Mucosa of descending colon (tissue), 3 donors: ENCODE measurements around the gene CLIP2. TPM values are rescaled to one million over a fixed set of nuclear protein-coding genes. Genes with fewer than 3 reads are reported as not detected.
"Not testable (repeated sequence)": the region's sequence is repeated elsewhere in the genome, so short reads cannot be mapped to it uniquely, and the experiment has no call there.

Experiments used
- ATAC-seq: fragments of 200-7000 bp; cut with Tn5 transposase; one replicate; pipeline ENCODE4 v1.9.1; 2020; ENCODE audit warnings: mild to moderate bottlenecking, moderate library complexity
- DNase-seq, 3 donors: peaks; one replicate each; pipeline ENCODE4 v3.0.0-alpha.2; 2020
- H3K36me3 ChIP-seq: fragments of 200-600 bp; one replicate; pipeline ENCODE4 v1.8.0; 2021; ENCODE audit warnings: low read depth, mild to moderate bottlenecking
- H3K4me1 ChIP-seq: fragments of 200-600 bp; one replicate; pipeline ENCODE4 v1.8.0; 2021; ENCODE audit warnings: low read depth, mild to moderate bottlenecking
- H3K4me3 ChIP-seq: fragments of 200-600 bp; one replicate; pipeline ENCODE4 v1.8.0; 2021; ENCODE audit warnings: mild to moderate bottlenecking
- H3K9me3 ChIP-seq: fragments of 200-600 bp; one replicate; pipeline ENCODE4 v1.8.0; 2021; ENCODE audit warnings: mild to moderate bottlenecking
- CTCF ChIP-seq: fragments of 200-600 bp; IDR thresholded peaks from one replicate; pipeline ENCODE4 v1.8.0; 2022; ENCODE audit warnings: antibody characterized with exemption, mild to moderate bottlenecking
- intact Hi-C, 2 donors: fragments of 100-400 bp; cut with DNase I in 1 of 2; cut with micrococcal nuclease in 1 of 2; formaldehyde crosslinking; loops; one replicate each; pipeline versions ENCODE4 v1.11.0 to v1.11.1; 2022; cut with DNase I, micrococcal nuclease
- total RNA-seq, 3 donors: library from RNA; stranded (reverse); fragmentation: NEBNext Ultra II Directional in 2 of 3; extraction: Animal tissue kit (Norgen Biotek cat#: 25700) in 2 of 3; gene quantifications; one replicate each; pipeline versions ENCODE4 v1.2.1 to v1.2.4, GENCODE V29; 2021 to 2023
- donor health status: DM: no; HTN: no; CAD: no; lungs with moderate emphysema.
- donor health status: DM: no; HTN: no; CAD: no.
- donor health status: DM: no; HTN: yes; CAD: no.

CLIP2 gene
- total RNA-seq, 3 donors from 2014 or later, result 57.6 to 77.7 (median 67.1) TPM

GRCh38 chr7:74388880-74389415 is 99.7 kb downstream of the CLIP2 start:
- no peak overlapping the region for H3K4me3 ChIP-seq
- no peak for TF ChIP-seq CTCF
- ATAC-seq (no peak), DNase-seq (no peak)
- no peaks in the 10 kb centered on the region for H3K36me3 ChIP-seq
- no peaks in the 10 kb centered on the region for H3K9me3 ChIP-seq
- intact Hi-C loops, result loop anchor here in 1 of 2 donors (10.0 kb wide), 1 partner anchor 94 kb away; no protein-coding TSS in a partner anchor
- H3K4me1 ChIP-seq, result no peaks in the 10 kb centered on the region

DNA sequence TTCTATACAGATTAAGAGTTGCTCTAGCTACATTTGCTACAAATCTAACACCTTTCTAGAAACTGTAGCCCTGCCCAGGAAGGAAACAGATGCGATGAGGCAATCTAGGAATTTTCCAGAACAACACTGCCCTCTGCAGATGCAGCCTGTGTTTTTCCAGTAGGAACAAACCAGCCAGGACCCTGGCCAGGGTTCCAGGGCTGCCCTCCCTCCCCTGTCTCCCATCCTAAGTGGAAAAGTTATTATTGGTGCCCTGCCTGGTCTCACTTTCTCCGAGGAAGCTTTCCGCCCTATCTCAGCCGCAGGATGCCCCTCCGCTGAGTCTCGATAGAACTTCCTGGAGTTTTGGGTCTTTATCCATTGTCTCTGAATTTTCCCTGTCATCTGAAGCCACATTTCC is 104.5 kb downstream of the CLIP2 start:
- H3K4me3 ChIP-seq, H3K4me1 ChIP-seq, H3K9me3 ChIP-seq, H3K36me3 ChIP-seq, intact Hi-C loops: not testable (repeated sequence)
- DNase-seq, result peak in 2 of 3 donors; percentile 12 to 52
- ATAC-seq, result peak; percentile 60

GRCh38 chr7:74394601-74395000 is 105.4 kb downstream of the CLIP2 start:
- ATAC-seq, result peak; percentile 51
- intact Hi-C loops, H3K36me3 ChIP-seq: not testable (repeated sequence)

DNA sequence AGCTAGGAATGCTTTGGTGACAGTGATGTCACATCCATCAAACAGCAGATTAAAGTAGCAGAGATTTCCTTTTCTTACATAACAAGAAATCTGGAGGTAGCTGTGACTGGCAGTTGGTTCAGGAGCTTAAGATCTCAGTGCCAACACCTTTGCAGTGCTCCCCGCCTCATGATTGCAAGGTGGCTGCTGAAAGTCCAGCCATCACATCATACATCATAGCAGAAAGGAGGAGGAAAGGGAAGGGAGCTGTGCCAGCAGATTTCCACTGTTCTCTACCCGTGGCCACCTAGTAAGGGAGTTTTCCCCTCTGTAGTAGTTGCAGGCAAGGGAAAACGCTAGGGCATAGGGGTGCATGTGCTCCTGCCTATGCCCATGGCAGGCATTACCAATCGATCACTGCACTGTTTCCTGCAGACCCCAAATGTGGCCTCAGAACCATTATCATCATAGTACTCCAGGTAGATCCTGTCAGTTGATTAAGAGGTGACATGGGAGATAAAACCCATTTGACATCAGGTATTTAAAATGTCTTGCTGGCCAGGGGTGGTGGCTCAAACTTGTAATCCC is 106.6 kb downstream of the CLIP2 start:
- TF ChIP-seq CTCF, result no peak
- Histone ChIP-seq H3K4me1 (no peaks in the 10 kb centered on the region), H3K36me3 (peaks cover 6% of the 10 kb centered on the region), H3K4me3 (no peak overlapping the region), H3K9me3 (no peaks in the 10 kb centered on the region)
- ATAC-seq (no peak), DNase-seq (no peak)
- intact Hi-C loops, result no loop called here

More at GRCh38 chr7:74394601-74395000, 105.4 kb downstream of the CLIP2 start:
- not testable (repeated sequence) for H3K9me3 ChIP-seq, H3K4me1 ChIP-seq, H3K4me3 ChIP-seq
- peak in 2 of 3 donors; percentile 7 to 20 for DNase-seq

DNA sequence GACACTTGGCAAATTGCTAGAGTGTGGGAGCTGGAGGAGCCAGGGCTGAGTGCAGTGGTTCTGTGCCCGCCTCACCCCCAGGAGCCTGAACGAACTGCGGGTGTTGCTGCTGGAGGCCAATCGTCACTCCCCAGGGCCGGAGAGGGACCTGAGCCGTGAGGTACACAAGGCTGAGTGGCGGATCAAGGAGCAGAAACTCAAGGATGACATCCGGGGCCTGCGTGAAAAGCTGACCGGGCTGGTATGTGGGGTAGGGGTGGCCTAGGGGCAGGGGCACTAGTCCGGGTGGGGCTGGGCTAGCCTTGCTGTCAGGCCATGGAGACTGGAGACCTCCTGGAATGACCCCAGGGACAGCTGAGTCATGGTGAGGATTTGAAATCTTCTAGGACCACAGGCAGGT is 107.8 kb downstream of the CLIP2 start:
- Histone ChIP-seq H3K36me3 (peaks cover 6% of the 10 kb centered on the region), H3K9me3 (no peaks in the 10 kb centered on the region), H3K4me1 (no peaks in the 10 kb centered on the region), H3K4me3 (no peak overlapping the region)
- DNase-seq, result peak in 1 of 3 donors; percentile 19
- intact Hi-C loops, result no loop called here
- no peak for TF ChIP-seq CTCF
- ATAC-seq, result no peak

GRCh38 chr7:74398426-74398825 is 109.2 kb downstream of the CLIP2 start:
- Histone ChIP-seq H3K9me3 (no peaks in the 10 kb centered on the region), H3K4me1 (no peaks in the 10 kb centered on the region), H3K4me3 (no peak overlapping the region), H3K36me3 (peaks cover 6% of the 10 kb centered on the region)
- DNase-seq (no peak), ATAC-seq (no peak)
- no peak for TF ChIP-seq CTCF
- intact Hi-C loops, result no loop called here

GRCh38 chr7:74399006-74399405 is 109.8 kb downstream of the CLIP2 start:
- Histone ChIP-seq H3K36me3 (peaks cover 6% of the 10 kb centered on the region), H3K4me3 (no peak overlapping the region), H3K9me3 (no peaks in the 10 kb centered on the region), H3K4me1 (no peaks in the 10 kb centered on the region)
- ATAC-seq (no peak), DNase-seq (no peak)
- no peak for TF ChIP-seq CTCF
- intact Hi-C loops, result no loop called here
